ENCODE measurements around the gene TACC3.

Gene TACC3

DNA sequence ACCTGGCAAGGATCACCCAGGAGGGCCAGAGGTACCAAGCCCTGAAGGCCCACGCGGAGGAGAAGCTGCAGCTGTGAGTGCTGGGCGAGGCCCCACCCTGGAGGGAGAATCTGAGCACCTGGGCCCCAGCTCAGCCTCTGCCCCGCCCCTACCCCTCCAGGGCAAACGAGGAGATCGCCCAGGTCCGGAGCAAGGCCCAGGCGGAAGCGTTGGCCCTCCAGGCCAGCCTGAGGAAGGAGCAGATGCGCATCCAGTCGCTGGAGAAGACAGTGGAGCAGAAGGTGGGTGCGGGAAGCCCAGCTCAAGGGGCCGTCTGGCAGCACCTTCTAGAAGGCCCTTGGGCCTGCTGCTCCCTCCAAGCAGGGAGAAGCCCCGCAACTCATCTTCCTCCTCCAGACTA, 23.2 kb downstream of the TACC3 start:
- Histone ChIP-seq H3K9ac (ENCODE audit: low read depth, low read length) (no peak overlapping the region), H3K36me3 (ENCODE audit: control insufficient read depth, insufficient read depth, low read length) (peaks cover 45% of the 10 kb centered on the region), H3K9me3 (ENCODE audit: control insufficient read depth, insufficient read depth, low read length) (no peaks in the 10 kb centered on the region), H3K4me3 (ENCODE audit: low read depth, low read length) (no peak overlapping the region), H3K27me3 (ENCODE audit: control insufficient read depth, insufficient read depth, low read length) (no peaks in the 10 kb centered on the region), H3K4me1 (ENCODE audit: control insufficient read depth, insufficient read depth, low read length) (no peaks in the 10 kb centered on the region)

DNA sequence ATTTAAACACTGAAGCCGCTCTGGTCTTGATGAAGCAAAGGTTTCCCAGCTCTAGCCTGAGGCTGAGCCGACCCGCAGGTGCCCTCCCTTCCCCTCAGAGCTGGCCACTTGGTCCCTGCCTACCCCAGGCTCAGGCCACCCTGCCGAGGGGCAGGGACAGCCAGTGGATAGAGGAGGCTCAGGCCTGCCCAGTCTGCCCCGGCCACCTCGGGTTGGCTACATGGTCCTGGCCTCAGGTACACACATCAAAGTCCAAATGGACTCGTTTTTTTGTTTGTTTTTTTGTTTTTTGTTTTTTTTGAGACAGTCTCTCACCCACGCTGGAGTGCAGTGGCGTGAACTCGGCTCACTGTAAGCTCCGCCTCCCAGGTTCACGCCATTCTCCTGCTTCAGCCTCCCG, 23.8 kb downstream of the TACC3 start:
- Histone ChIP-seq H3K4me1 (ENCODE audit: control insufficient read depth, insufficient read depth, low read length) (no peaks in the 10 kb centered on the region), H3K9ac (ENCODE audit: low read depth, low read length) (no peak overlapping the region), H3K27me3 (ENCODE audit: control insufficient read depth, insufficient read depth, low read length) (no peaks in the 10 kb centered on the region), H3K4me3 (ENCODE audit: low read depth, low read length) (no peak overlapping the region), H3K36me3 (ENCODE audit: control insufficient read depth, insufficient read depth, low read length) (peaks cover 39% of the 10 kb centered on the region), H3K9me3 (ENCODE audit: control insufficient read depth, insufficient read depth, low read length) (no peaks in the 10 kb centered on the region)

DNA sequence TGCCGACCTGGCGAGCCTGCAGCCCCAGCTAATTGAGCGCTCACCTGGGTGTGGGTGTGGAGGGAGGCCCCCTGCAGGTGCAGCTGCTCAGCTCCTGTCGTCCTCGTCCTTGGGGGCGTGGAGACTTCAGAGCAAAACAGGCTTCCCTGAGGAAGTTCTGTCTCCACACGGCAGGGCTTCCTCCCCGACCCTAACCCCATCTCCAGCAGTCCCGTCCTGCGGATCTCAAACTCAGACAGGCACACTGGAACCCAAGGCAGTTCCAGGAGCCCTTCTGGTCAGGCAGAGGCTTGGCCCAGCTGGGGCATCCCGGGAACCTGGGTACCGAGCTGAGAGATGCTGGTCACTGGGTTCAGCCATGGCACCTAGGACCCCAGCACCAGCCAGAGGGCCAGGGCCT, 24.4 kb downstream of the TACC3 start:
- Histone ChIP-seq H3K4me1 (ENCODE audit: control insufficient read depth, insufficient read depth, low read length) (no peaks in the 10 kb centered on the region), H3K9ac (ENCODE audit: low read depth, low read length) (no peak overlapping the region), H3K36me3 (ENCODE audit: control insufficient read depth, insufficient read depth, low read length) (peaks cover 34% of the 10 kb centered on the region), H3K9me3 (ENCODE audit: control insufficient read depth, insufficient read depth, low read length) (no peaks in the 10 kb centered on the region), H3K27me3 (ENCODE audit: control insufficient read depth, insufficient read depth, low read length) (no peaks in the 10 kb centered on the region), H3K4me3 (ENCODE audit: low read depth, low read length) (no peak overlapping the region)

DNA sequence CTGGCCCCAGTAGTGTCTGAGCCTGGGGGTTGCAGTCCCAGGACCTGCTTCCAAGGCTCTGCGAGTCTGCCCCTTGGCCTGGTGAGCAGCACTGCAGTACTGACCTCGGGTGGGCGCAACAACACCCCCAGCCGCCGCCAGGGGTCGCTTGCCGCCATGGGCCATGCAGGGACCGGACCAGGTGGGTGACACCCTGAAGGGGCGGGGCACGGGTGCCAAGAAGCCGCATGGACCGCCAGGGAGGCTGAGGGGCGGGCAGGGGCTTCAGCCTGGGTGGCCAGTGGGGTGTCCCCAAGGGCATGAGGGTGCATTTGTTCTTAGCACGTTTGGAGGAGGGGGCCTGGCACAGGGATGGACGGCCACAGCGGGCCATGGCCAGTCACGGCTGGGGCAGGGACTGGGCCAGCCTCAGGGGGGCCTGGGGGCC, 25.0 kb downstream of the TACC3 start:
- H3K9ac ChIP-seq (ENCODE audit: low read depth, low read length): no peak overlapping the region
- H3K4me1 ChIP-seq (ENCODE audit: control insufficient read depth, insufficient read depth, low read length): no peaks in the 10 kb centered on the region
- H3K36me3 ChIP-seq (ENCODE audit: control insufficient read depth, insufficient read depth, low read length): peaks cover 28% of the 10 kb centered on the region
- H3K4me3 ChIP-seq (ENCODE audit: low read depth, low read length): no peak overlapping the region
- no peaks in the 10 kb centered on the region for H3K9me3 ChIP-seq (ENCODE audit: control insufficient read depth, insufficient read depth, low read length)
- no peaks in the 10 kb centered on the region for H3K27me3 ChIP-seq (ENCODE audit: control insufficient read depth, insufficient read depth, low read length)

- Histone ChIP-seq H3K36me3 (ENCODE audit: control insufficient read depth, insufficient read depth, low read length) (peaks cover 21% of the 10 kb centered on the region), H3K9me3 (ENCODE audit: control insufficient read depth, insufficient read depth, low read length) (no peaks in the 10 kb centered on the region), H3K4me1 (ENCODE audit: control insufficient read depth, insufficient read depth, low read length) (no peaks in the 10 kb centered on the region), H3K4me3 (ENCODE audit: low read depth, low read length) (no peak overlapping the region), H3K9ac (ENCODE audit: low read depth, low read length) (no peak overlapping the region), H3K27me3 (ENCODE audit: control insufficient read depth, insufficient read depth, low read length) (no peaks in the 10 kb centered on the region)
Measured at GRCh38 chr4:1746919-1747602, 25.7 kb downstream of the TACC3 start.

- H3K9ac ChIP-seq (ENCODE audit: low read depth, low read length): no peak overlapping the region
- peaks cover 16% of the 10 kb centered on the region for H3K36me3 ChIP-seq (ENCODE audit: control insufficient read depth, insufficient read depth, low read length)
- no peaks in the 10 kb centered on the region for H3K9me3 ChIP-seq (ENCODE audit: control insufficient read depth, insufficient read depth, low read length)
- H3K4me3 ChIP-seq (ENCODE audit: low read depth, low read length): no peak overlapping the region
- H3K27me3 ChIP-seq (ENCODE audit: control insufficient read depth, insufficient read depth, low read length): no peaks in the 10 kb centered on the region
- H3K4me1 ChIP-seq (ENCODE audit: control insufficient read depth, insufficient read depth, low read length): no peaks in the 10 kb centered on the region
Measured at GRCh38 chr4:1747603-1747967, 26.3 kb downstream of the TACC3 start.

GRCh38 chr4:1748465-1748995, 27.2 kb downstream of the TACC3 start:
- Histone ChIP-seq H3K4me3 (ENCODE audit: low read depth, low read length) (no peak overlapping the region), H3K27me3 (ENCODE audit: control insufficient read depth, insufficient read depth, low read length) (no peaks in the 10 kb centered on the region), H3K4me1 (ENCODE audit: control insufficient read depth, insufficient read depth, low read length) (no peaks in the 10 kb centered on the region), H3K36me3 (ENCODE audit: control insufficient read depth, insufficient read depth, low read length) (peaks cover 14% of the 10 kb centered on the region), H3K9me3 (ENCODE audit: control insufficient read depth, insufficient read depth, low read length) (no peaks in the 10 kb centered on the region), H3K9ac (ENCODE audit: low read depth, low read length) (no peak overlapping the region)

DNA sequence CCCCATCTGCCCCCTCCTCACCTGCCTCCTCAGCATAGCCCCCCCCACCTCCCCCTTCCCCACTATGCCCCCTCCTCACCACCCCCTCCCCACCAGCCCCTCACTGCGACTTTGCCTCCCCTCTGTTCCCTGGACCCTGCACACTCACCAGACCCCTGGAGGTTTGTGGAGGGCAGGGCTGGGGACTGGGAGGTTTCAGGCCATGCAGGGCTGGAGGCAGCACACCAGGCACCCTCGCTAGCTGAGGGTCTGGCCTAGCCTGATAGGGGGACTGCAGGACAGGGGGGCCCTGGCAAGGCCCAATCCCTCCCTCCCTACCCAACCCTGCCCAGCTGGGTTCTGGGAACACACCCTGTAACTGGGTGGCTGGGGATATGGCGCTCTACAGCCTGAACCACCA, 28.0 kb downstream of the TACC3 start:
- no peaks in the 10 kb centered on the region for H3K27me3 ChIP-seq (ENCODE audit: control insufficient read depth, insufficient read depth, low read length)
- no peak overlapping the region for H3K9ac ChIP-seq (ENCODE audit: low read depth, low read length)
- H3K9me3 ChIP-seq (ENCODE audit: control insufficient read depth, insufficient read depth, low read length): no peaks in the 10 kb centered on the region
- H3K4me1 ChIP-seq (ENCODE audit: control insufficient read depth, insufficient read depth, low read length): no peaks in the 10 kb centered on the region
- peaks cover 6% of the 10 kb centered on the region for H3K36me3 ChIP-seq (ENCODE audit: control insufficient read depth, insufficient read depth, low read length)
- H3K4me3 ChIP-seq (ENCODE audit: low read depth, low read length): no peak overlapping the region

DNA sequence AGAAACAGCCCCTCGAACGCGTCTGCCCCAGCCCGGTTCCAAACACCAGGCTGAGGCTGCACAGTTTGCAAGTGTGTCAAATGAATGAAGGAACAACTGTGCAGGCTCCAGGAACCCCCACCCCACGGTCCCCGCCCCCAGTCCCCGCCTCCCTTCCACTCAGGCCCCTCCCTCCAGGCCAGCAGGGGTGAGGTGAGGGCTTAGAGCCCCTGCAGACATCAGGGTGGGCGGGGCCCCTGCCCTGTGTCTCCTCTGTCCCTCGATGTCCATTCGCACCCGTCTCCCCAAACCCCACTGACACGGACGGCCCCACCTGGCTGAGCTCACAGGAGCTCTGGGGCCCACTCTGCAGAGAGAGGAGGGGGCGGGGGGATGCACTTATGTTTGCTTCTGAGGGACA, 28.5 kb downstream of the TACC3 start:
- Histone ChIP-seq H3K9ac (ENCODE audit: low read depth, low read length) (no peak overlapping the region), H3K36me3 (ENCODE audit: control insufficient read depth, insufficient read depth, low read length) (peaks cover 1% of the 10 kb centered on the region), H3K27me3 (ENCODE audit: control insufficient read depth, insufficient read depth, low read length) (no peaks in the 10 kb centered on the region), H3K4me3 (ENCODE audit: low read depth, low read length) (no peak overlapping the region), H3K9me3 (ENCODE audit: control insufficient read depth, insufficient read depth, low read length) (no peaks in the 10 kb centered on the region), H3K4me1 (ENCODE audit: control insufficient read depth, insufficient read depth, low read length) (no peaks in the 10 kb centered on the region)

GRCh38 chr4:1750381-1751154, 29.2 kb downstream of the TACC3 start:
- no peaks in the 10 kb centered on the region for H3K9me3 ChIP-seq (ENCODE audit: control insufficient read depth, insufficient read depth, low read length)
- H3K36me3 ChIP-seq (ENCODE audit: control insufficient read depth, insufficient read depth, low read length): no peaks in the 10 kb centered on the region
- H3K27me3 ChIP-seq (ENCODE audit: control insufficient read depth, insufficient read depth, low read length): no peaks in the 10 kb centered on the region

DNA sequence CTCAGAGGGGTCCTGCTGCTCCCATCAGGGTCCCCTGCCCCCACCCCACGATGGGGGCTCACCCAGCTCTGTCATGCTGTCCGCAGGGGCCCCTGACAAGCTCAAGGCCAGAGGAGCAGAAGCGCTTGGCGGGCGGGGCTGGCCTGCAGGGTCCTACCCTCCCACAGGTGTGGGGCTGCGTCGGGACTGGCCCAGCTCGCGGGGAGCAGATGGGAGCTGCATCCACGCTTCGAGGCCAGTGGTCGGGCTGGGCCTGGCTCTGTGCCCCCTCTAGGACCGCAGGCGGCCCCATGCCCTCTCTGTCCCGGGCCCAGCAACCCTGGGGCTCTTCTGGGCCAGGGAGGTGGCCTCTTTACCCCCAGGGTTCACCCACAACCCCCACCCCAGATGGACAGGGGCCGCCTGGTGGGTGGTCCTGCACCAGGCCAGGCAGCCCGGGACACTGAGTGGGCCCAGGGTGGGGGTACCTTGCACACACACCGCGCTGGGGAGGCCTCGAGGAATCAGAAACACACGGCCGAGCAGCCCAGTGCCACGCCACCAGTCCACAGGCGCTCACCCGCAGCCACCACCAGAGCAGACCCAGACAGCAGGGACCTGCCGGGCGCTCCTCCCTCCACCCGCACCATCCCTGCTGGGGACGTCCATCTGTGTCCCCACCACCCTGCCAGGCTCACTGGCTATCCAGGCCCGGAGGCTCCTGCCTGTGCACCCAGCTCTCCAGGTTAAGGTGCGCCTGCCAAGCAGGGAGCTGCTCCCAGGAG, 30.0 kb downstream of the TACC3 start:
- no peaks in the 10 kb centered on the region for H3K36me3 ChIP-seq (ENCODE audit: control insufficient read depth, insufficient read depth, low read length)
- H3K9me3 ChIP-seq (ENCODE audit: control insufficient read depth, insufficient read depth, low read length): no peaks in the 10 kb centered on the region
- H3K4me1 ChIP-seq (ENCODE audit: control insufficient read depth, insufficient read depth, low read length): no peaks in the 10 kb centered on the region
- H3K9ac ChIP-seq (ENCODE audit: low read depth, low read length): no peak overlapping the region
- H3K4me3 ChIP-seq (ENCODE audit: low read depth, low read length): no peak overlapping the region
- no peaks in the 10 kb centered on the region for H3K27me3 ChIP-seq (ENCODE audit: control insufficient read depth, insufficient read depth, low read length)

More at GRCh38 chr4:1750381-1751154, 29.2 kb downstream of the TACC3 start:
- no peaks in the 10 kb centered on the region for H3K4me1 ChIP-seq (ENCODE audit: control insufficient read depth, insufficient read depth, low read length)
- no peak overlapping the region for H3K4me3 ChIP-seq (ENCODE audit: low read depth, low read length)
- H3K9ac ChIP-seq (ENCODE audit: low read depth, low read length): no peak overlapping the region
